Measurements from ENCODE around the gene CREB3L2. TPM values are rescaled to one million over a fixed set of nuclear protein-coding genes. Genes with fewer than 3 reads are reported as not detected.

CREB3L2 gene
- total RNA-seq, 1 donor from 2014 or later, result 65.9 TPM

DNA sequence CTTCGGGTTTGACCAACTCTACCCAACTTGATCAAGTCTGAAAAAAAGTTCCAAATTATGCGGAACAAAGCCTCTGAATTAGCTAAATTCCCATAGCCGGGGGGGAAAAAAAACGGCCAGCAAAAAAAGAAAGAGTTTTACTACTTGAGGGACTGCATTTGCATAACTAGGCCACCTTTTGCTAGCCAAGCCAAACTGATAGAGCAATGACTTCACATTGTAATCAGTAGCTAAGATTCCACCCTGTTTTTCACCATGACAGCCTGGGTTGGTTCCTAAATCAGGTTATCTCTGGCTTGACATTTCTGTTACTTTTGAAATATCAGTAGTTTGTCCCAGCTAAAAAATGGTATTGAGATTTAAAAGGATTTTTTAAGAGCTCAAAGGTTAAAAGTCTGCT is 31.4 kb upstream of the CREB3L2 start:
- TF ChIP-seq, protein P1, sequence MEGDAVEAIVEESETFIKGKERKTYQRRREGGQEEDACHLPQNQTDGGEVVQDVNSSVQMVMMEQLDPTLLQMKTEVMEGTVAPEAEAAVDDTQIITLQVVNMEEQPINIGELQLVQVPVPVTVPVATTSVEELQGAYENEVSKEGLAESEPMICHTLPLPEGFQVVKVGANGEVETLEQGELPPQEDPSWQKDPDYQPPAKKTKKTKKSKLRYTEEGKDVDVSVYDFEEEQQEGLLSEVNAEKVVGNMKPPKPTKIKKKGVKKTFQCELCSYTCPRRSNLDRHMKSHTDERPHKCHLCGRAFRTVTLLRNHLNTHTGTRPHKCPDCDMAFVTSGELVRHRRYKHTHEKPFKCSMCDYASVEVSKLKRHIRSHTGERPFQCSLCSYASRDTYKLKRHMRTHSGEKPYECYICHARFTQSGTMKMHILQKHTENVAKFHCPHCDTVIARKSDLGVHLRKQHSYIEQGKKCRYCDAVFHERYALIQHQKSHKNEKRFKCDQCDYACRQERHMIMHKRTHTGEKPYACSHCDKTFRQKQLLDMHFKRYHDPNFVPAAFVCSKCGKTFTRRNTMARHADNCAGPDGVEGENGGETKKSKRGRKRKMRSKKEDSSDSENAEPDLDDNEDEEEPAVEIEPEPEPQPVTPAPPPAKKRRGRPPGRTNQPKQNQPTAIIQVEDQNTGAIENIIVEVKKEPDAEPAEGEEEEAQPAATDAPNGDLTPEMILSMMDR (IDR thresholded peaks at IDR 0.05; ENCODE audit: unreplicated experiment), result no peak
- H3K4me3 Mint-ChIP-seq (ENCODE audit: low read depth), result no peak overlapping the region
- peaks cover 6% of the 10 kb centered on the region for H3K36me3 Mint-ChIP-seq (ENCODE audit: insufficient read depth)
- peaks cover 11% of the 10 kb centered on the region for H3K4me1 Mint-ChIP-seq (ENCODE audit: low read depth)
- DNase-seq (ENCODE audit: low spot score, unreplicated experiment), result no peak
- H3K27ac Mint-ChIP-seq, result no peak overlapping the region
- H3K27me3 Mint-ChIP-seq, result no peaks in the 10 kb centered on the region
- peaks cover 12% of the 10 kb centered on the region for H3K9me3 Mint-ChIP-seq (ENCODE audit: low read depth)

DNA sequence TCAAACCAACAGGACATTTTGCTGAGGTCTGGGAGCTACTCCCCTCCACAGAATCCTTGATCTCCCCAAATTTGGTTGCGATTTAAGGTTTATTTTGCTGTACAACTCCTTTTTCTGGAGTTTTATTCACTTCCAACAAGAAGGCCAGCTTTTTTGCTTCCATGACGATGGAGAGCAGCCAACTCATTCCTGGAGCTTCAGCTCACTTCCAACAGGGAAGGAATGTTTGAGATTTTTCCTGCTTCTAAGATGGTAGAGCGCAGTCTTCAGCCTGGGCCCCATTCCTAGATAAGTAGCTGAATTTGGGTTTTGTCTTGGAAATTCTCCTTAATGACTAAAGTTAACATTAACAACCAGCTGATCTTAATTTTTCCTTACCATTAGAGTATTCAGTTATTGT is 30.9 kb upstream of the CREB3L2 start:
- H3K4me1 Mint-ChIP-seq (ENCODE audit: low read depth), result peaks cover 11% of the 10 kb centered on the region
- peaks cover 12% of the 10 kb centered on the region for H3K9me3 Mint-ChIP-seq (ENCODE audit: low read depth)
- H3K36me3 Mint-ChIP-seq (ENCODE audit: insufficient read depth), result peaks cover 6% of the 10 kb centered on the region
- no peak for DNase-seq (ENCODE audit: low spot score, unreplicated experiment)
- TF ChIP-seq, protein P1 (IDR thresholded peaks at IDR 0.05; ENCODE audit: unreplicated experiment), result no peak
- no peaks in the 10 kb centered on the region for H3K27me3 Mint-ChIP-seq
- no peak overlapping the region for H3K27ac Mint-ChIP-seq
- no peak overlapping the region for H3K4me3 Mint-ChIP-seq (ENCODE audit: low read depth)

DNA sequence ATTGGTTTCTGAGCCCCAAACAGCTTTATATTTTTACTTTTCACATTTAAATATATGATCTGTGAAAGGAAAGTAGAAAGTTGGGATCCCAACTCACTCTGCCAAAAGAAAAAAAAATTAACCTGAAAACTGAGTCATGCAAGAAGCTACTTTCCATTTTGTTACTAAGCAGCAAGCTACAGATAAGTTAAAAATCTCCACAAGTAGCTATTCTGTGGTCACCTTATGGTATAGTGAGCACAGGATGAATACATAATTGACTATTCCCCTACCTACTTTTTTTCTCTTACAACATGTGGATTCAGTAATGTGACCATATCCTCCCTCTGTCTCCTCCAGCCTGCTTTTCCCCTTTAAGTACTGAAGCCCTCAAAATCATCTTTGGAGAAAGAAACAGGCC is 30.3 kb upstream of the CREB3L2 start:
- Mint-ChIP-seq H3K9me3 (ENCODE audit: low read depth) (peaks cover 12% of the 10 kb centered on the region), H3K36me3 (ENCODE audit: insufficient read depth) (peaks cover 6% of the 10 kb centered on the region), H3K4me3 (ENCODE audit: low read depth) (no peak overlapping the region), H3K4me1 (ENCODE audit: low read depth) (peaks cover 11% of the 10 kb centered on the region), H3K27ac (no peak overlapping the region), H3K27me3 (no peaks in the 10 kb centered on the region)
- TF ChIP-seq, protein P1 (IDR thresholded peaks at IDR 0.05; ENCODE audit: unreplicated experiment), result no peak
- DNase-seq (ENCODE audit: low spot score, unreplicated experiment), result no peak

DNA sequence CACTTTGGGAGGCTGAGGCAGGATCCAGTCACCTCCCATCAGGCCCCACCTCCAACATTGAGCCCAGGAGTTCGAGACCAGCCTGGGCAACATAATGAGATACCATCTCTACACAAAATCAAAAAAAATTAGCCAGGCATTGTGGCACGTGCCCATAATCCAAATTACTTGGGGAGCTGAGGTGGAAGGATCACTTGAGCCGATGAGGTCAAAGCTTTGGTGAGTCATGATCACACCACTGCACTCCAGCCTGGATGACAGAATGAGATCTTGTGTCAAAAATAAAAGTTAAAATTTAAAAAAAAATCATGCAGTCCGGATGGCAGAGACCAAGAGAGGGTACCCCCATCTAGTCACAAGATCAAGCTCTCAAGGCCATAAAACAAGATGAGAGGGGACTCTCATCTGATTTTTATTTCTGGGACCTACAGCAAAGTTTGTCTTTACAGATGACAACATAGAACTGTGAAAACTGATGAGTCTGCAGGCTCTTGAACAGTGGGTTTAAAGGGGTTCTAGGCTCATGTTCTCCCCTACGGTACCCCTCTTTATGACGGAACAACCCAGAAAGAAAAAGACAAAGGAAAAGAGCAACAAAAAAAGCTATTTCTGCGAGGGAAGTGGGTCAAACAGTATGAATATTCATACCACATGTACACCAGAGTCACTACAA is 28.9 kb upstream of the CREB3L2 start:
- no peak overlapping the region for H3K27ac Mint-ChIP-seq
- peaks cover 11% of the 10 kb centered on the region for H3K9me3 Mint-ChIP-seq (ENCODE audit: low read depth)
- H3K36me3 Mint-ChIP-seq (ENCODE audit: insufficient read depth), result peaks cover 3% of the 10 kb centered on the region
- no peak overlapping the region for H3K4me3 Mint-ChIP-seq (ENCODE audit: low read depth)
- no peak for DNase-seq (ENCODE audit: low spot score, unreplicated experiment)
- TF ChIP-seq, protein P1 (IDR thresholded peaks at IDR 0.05; ENCODE audit: unreplicated experiment), result no peak
- H3K4me1 Mint-ChIP-seq (ENCODE audit: low read depth), result peaks cover 11% of the 10 kb centered on the region
- no peaks in the 10 kb centered on the region for H3K27me3 Mint-ChIP-seq

DNA sequence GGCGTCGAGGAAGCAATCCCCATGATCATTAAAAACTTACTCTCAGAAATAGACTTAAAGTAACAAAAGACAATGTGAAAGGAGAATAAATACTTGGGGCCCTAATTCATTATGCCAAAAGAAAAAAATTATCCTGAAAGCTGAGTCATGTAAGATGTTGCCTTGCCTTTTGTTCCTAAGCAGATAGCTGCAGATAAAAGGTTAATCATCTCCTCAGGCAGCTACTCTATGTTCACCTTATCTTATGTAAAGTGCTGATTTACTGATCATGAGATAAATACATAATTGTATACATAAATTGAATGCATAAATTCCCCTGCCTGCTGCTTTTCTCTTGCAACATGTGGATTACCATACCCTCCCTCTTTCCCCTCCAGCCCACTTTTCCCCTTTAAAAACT is 28.1 kb upstream of the CREB3L2 start:
- peaks cover 2% of the 10 kb centered on the region for H3K36me3 Mint-ChIP-seq (ENCODE audit: insufficient read depth)
- TF ChIP-seq, protein P1 (IDR thresholded peaks at IDR 0.05; ENCODE audit: unreplicated experiment), result no peak
- peaks cover 11% of the 10 kb centered on the region for H3K4me1 Mint-ChIP-seq (ENCODE audit: low read depth)
- no peak overlapping the region for H3K4me3 Mint-ChIP-seq (ENCODE audit: low read depth)
- DNase-seq (ENCODE audit: low spot score, unreplicated experiment), result no peak
- no peak overlapping the region for H3K27ac Mint-ChIP-seq
- peaks cover 13% of the 10 kb centered on the region for H3K9me3 Mint-ChIP-seq (ENCODE audit: low read depth)
- H3K27me3 Mint-ChIP-seq, result no peaks in the 10 kb centered on the region
